Measurements from ENCODE around the gene TMEM217.

Gene TMEM217

DNA sequence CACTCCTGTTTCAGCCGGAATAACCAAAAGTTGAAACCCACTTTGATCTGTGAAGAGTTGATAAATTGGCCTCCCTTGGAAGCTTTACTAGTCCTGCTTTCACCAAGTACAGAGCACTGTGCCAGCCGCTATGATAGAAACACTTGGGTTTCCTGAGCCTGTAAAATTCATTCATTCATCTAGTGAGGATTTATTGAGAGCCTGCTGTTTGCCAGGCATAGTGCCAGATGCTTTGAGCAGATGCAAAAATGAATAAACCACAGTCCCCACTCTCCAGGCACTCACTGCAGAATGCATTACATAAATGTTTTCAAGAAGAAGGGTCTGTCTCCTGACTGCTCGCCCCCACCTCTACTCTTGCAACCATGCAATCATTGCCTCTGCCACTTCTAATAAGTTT is 25.3 kb upstream of the TMEM217 start:
- peak in 3 of 42 donors; percentile 11 to 40 (median 16) for DNase-seq
- intact Hi-C loops (cut with DNase I): no loop called here

DNA sequence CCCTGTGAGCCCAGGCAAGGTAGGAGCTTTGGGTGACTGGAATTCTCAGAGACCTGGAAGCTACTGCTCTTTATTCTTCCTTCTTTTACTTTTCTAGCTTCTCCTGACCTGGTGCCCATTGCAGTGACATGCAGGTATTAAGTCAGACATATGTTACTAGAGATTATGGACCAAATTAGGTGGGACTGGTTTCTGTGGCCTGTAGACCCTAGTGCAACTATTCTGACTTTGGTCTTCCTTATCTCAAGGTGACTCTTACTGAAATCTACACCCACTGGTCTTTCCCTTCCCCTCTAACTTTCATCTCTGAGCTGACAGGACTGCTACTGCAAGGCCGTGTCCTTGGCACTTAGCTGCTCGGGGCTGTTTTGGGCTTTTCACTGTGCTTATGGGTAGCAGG is 24.4 kb upstream of the TMEM217 start:
- DNase-seq: no peak
- intact Hi-C loops (cut with DNase I): no loop called here

DNA sequence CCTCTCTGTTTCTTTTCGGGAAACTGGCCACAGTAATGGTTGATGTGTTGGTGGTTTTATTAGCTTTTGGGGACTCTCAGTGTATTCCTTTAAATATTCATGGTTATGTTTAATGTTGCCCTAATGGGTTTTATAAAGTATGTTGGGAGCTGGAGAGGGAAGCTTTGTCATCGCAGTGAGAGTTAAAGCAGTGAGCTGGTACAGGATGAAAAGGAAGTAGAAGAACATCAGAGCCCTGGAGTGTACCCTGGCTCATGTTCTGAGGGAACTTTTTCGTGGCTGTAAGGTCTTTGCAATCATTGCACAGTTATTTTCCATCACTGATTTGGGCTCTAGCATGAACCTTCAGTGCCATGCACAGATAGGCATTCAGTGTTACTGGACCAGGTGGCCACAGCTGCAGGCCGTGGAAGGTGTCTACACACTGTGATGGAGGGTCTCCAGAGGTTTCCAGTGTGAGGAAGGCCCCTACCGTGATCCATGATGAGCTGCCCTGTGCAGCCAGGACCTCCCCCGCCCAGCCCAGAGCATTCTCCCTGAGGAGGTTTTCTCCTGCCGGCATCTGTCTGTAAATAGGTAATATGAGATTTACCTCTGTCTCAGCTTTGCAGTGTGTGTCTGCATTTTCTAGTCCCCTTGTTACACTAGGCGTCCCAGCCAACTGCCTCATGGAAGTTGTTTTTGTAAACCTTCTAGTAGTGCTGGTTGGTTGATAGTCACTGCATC is 22.4 kb upstream of the TMEM217 start:
- no peak for DNase-seq
- intact Hi-C loops (cut with DNase I): no loop called here

DNA sequence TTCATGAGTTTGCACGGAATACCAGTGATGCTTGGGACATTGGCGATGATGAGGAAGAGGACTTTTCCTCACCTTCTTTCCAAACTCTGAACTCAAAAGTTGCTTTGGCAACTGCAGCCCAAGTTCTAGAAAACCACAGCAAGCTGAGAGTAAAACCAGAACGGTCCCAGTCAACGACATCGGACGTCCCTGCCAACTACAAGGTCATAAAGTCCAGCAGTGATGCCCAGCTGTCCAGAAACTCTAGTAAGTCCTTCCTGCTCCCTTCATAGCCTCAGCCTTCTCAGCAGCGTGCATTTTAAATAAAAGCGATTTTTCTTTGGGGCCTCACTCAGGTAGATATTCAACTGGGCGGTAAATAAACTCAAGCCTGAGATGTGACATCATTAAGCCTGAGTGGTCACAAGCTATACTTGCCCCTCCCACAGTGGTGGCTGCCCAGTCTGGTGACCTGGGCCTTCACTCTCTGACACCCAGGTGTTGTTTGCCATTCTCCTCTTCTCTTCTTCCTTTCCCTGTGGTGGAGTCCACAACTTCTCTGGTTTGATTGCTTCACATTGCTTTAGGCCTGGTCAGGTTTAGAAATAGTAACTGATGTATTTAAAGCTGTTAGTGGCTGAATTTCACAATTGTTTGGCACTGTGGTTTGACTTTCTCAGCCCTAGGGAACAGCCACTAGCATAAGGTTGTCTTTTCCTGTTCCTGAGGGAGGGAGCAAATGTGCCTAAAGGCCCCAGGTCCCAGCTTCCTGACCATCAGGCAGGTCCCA is 21.6 kb upstream of the TMEM217 start:
- DNase-seq: no peak
- intact Hi-C loops (cut with DNase I): no loop called here

DNA sequence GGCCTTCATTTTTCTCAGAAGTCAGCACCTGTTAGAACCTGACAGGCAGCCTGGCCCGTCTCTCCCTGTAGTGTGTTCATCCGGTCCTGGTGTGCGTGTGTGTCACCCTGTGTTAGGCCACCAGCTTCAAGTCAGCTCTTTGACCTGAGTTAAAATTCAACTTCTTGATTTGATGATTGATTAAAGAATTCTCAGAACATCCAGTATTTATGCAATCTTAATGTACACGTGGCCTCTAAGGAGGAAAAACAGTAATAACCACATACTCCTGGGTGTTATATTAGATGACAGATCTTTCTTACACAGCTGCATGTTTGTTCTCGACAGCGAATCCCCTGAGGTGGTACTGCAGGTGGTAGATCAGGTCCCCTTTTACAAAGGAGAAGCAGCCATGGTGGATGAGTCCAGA is 19.1 kb upstream of the TMEM217 start:
- intact Hi-C loops (cut with DNase I): no loop called here
- no peak for DNase-seq

DNA sequence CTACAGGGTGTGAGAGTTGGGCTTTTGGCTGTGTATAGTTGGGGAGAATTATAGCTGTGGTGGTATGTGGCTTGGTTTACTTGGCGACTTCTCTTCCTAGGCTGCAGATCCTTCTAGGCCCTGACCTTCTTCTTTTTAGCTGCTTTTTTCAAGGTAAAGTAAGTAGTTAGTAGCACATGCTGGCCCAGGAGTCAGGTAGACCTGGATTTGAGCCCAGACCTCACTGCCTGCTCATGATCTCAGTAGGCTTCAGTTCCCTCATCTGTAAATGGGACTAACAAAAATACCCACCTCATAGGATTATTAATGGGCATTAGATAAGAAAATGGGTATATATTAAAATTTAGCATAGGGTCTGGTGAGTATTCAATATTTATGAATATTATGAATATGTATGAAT is 17.4 kb upstream of the TMEM217 start:
- intact Hi-C loops (cut with DNase I): no loop called here
- no peak for DNase-seq

DNA sequence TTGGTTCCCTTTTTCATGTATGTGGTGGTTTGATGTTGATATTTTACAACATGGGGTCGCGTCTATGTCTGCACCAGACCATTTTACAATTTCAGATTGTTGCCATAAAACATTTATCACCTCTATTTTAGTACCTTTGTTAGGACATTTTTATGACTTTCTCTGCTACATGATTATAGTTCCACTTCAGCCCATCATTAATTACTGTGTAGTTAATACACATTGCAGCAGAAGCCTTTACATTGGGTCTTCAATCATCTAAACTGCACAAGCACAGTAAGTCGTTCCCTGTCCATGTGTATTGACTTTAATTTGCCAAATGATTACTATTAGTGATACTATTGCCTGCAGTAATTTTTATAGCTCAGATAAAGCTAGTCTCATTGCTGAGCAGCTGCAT is 15.7 kb upstream of the TMEM217 start:
- intact Hi-C loops (cut with DNase I): no loop called here
- DNase-seq: no peak

DNA sequence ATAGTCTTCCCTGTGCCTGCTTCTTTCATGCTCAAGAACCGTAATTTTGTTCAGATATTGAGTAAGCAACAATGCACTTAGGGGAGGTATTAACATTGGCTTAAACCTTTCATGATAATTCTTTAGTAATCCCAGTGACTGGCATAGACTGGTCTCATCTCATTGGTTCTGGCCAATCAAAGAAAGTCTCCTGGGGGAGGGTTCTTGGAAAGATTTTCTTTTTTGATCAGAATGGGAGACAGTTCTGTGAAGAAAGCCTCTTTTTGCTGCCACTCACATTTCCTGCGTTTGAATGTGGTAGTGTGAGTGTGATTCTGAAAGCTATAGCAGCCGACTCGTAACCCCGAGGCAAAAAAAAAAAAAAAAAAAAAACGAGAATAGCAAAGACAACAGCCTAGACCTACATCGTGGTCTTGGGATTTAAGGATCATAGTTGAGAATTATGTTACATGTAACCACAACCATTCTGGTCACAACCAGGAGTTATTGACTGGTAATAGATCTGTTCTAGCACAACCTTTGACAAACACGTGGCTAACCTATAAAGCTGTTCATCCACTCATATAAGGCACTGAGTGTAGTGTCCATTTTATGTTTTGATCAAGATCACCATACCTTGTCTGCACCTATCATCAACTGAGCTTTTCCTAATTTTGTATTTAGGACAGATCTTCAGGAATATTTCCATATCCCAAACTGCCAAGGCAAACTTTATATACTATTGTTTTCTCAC is 15.1 kb upstream of the TMEM217 start:
- intact Hi-C loops (cut with DNase I): no loop called here

DNA sequence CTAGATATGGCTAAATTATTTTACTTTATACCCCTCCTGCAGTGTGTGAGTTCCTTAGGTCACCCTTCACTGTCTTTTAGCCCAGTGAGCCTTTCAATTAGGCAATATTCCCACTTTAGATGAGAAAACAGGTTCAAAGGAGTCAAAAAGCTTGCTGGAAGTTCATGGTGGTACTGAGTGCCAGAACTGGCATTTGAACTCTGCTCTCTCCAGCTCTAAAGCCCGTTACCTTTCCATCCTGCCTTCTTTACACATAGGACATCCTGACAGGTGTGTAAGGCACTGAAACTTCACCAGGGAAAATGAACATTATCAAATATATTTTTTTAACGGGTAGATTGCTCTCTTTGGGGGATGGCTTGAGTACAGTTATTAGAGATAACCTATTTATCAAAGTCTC is 11.2 kb upstream of the TMEM217 start:
- intact Hi-C loops (cut with DNase I): no loop called here
- no peak for DNase-seq

More for the DNA sequence above, 15.1 kb upstream of the TMEM217 start:
- DNase-seq: no peak

DNA sequence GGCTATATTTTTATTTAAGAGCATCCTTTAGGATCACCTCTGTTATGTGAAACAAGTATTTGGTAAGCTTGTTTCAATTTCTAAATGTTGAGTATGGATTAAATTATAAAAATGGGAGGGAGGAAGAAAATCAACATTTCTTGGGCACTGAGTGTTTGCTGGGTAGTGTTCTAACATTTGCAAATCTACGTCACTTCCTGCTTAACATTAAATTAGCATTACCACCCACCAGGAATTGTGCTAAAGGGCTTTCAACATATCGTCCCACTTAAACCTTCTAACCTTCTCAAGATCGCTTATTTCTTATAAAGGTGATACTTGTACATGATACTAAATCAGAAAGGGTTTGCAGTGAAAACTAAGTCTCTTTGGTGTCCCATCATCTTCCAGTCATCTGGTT is 7.9 kb upstream of the TMEM217 start:
- DNase-seq: no peak
- intact Hi-C loops (cut with DNase I): no loop called here

DNA sequence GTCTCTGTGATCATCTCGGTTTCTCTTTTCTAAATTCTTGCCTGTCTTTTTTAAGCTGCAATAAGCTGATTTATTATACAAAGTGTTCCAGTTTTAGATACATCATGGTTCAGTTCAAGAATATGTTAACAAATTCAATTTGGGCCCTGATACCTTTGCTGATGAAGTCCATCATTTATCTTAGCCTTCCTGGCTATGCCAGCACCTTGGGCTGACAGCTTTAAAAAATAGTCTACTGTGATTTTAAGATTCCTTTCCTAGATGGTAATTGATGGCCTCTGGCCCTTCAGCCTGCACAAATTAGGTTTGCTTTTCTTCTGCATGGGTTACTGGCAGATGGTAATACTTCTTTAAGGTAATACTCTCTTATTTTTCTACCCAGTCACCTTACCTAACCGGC is 7.1 kb upstream of the TMEM217 start:
- intact Hi-C loops (cut with DNase I): no loop called here
- no peak for DNase-seq

DNA sequence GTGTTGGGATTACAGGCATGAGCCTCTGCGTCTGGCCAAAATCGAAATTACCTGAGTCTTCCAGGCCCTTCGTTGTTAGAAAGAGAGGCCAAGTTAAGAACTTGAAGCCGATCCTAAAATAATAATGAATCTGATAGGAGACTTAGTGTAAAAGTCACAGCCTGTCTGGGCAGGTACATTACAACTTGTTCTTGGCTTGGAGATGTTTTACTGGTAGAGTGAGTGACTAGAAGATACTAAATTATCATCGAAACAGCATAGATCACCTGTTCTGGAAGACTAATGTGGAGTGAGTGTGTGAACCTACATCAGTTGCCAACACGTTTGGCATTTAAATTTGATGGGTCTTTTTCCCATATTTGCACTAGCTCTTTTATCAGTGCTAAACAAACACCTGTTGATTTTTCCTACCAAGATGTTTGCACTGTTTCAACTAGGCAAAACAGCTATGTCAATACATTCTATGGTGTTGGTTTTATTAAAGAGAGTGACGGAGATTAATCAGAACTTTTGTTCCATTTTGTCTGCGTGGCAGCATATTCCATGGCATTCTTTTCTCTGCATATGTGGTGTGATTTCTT is 4.6 kb upstream of the TMEM217 start:
- intact Hi-C loops (cut with DNase I): no loop called here
- no peak for DNase-seq

DNA sequence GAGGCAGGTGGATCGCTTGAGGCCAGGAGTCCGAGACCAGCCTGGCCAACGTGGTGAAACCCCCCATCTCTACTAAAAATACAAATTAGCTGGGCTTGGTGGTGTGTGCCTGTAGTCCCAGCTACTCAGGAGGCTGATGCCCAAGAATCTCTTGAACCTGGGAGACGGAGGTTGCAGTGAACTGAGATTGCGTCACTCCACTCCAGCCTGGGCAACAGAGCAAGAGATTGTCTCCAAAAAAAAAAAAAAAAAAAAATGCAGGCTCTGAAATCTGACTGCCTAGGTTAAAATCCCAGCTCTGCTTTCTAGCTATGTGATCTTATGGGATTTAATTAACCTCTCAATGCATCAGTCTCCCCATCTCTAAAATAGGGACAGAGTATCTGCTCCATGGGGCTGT is 3.3 kb upstream of the TMEM217 start:
- DNase-seq: no peak
- intact Hi-C loops (cut with DNase I): no loop called here

DNA sequence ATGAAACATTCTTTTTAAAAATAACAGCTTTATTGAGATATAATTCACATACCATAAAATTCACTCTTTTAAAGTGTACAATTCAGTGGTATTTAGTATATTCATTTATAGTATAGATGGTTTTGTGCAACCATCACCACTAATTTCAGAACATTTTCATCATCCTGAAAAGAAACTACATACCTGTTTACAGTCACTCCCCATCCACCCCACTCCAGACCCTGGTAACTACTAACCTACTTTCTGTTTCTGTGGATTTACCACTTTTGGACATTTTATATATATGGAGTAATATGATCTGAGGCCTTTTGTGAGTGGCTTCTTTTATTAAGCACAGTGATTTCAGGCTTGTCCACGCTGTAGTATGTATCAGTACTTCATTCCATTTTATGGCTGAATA is 2.5 kb upstream of the TMEM217 start:
- intact Hi-C loops (cut with DNase I): no loop called here
- no peak for DNase-seq

DNA sequence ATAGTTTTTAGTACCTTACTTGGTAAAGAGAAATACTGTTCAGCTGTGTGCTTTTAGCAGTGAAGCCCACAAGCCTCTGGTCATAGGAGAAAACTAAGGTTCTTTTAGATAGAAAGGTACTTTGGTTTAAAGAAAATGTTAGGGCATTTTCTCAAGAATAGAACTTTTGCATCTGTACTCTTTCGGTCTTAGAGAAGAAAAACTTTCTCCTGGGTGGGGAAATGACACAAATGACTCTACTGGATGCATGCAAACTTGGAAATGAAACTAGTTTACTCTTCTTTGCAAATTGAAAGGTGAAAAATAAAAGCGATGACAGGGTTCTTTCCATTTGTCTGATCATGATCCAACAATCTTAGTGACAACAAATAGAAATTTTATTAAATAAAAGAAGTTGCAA is 2.1 kb upstream of the TMEM217 start:
- intact Hi-C loops (cut with DNase I): no loop called here
- DNase-seq: no peak

DNA sequence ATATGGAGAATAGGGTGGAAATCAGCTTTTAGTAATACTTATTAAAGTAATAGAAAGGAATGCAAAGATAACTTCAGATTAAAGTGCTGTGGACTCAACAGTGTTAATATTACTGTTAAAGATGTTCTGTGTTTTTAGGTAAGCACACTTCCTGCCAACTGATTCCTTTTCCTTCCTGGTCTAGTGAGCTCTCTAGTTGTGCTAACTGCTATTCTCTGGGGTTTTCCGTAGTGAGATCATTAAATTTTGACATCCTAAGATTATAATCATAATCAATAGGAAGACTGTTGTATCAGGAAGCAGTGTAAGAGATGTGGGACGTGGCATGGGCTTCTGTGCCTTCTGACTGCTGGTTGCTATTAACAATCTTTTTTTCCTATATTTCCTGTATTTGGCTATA is 1.2 kb upstream of the TMEM217 start:
- intact Hi-C loops (cut with DNase I): no loop called here

DNA sequence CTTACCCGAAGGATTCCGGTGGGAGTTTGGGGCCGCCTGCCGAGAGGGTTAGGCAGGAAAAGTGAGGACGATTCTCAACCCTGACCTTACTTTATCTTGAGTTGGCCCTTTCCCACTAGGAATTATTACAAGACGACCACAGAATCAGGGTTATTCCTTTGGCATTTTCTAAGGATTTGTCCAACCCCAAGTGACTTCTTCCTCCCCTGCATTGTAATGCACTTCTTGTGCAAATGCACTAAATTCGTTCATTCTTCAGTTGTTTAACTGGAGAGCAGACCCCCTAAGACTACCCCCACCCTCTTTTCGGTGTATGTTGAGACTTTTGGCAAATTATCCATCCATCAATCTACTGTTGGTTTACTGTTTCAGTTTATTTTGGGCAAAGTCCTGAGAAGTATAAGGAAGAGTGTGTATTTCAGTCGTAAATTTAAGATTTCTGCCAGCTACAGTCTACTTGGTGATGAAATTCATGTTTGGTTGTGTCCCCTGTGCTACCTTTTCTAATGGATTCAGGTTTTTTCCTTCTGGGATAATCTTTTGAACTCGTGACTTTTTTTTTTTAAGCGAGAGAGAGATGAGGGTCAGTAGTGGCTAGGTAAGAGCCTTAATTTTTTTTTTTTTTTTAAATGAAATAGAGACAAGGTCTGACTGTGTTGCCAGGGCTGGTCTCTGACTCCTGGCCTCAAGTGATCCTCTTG is 611 bp upstream of the TMEM217 start:
- intact Hi-C loops (cut with DNase I): no loop called here

More for the DNA sequence above, 1.2 kb upstream of the TMEM217 start:
- no peak for DNase-seq

DNA sequence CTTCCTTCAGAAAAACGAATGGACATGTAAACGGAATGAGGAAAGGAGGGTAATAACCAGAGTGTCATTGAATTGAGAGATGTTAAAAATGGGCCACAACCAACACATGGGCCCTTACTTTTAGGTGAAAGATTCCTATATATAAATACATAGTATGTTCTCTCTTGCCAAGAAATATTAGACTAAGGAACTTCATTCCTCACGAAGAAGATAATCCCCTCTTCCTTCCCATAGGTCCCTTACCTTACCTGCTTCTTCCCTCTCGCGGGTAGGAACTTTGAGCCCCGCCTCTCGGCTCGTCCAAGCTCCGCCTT is 667 bp downstream of the TMEM217 start:
- intact Hi-C loops (cut with DNase I): no loop called here
- no peak for DNase-seq

More for the DNA sequence above, 611 bp upstream of the TMEM217 start:
- no peak for DNase-seq

DNA sequence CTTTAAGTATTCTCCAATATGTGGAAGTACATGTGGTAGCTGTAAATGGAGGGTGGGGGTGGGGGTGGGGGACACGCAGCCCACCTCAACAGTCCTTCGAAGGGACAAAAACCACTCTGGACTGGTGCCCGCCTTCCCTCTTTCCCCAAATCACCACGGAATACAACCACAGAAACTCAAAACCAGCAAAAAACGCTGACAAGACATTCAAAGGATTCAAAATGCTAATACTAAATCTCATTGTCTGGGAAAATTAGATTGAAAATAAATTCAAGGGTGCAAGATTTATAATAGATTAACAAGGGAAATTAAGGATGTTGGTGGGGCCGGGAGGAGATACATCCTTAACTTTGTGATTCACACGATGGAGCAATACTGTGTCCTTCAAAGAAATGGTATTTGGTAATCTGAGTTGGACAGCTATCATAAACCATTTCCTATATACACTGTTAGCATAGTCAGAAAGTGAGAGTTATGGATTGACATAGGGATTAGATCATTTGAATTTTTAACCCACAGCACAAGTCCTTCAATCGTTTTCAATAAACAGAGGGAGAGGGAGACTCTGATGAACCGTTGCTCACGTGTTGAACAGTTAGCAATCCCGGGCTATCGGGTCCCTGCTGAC is 1.1 kb downstream of the TMEM217 start:
- intact Hi-C loops (cut with DNase I): no loop called here
- DNase-seq: no peak
